GM12865 (cell line): Measurements from ENCODE around the gene APOBEC3F.
"Not testable (repeated sequence)": the region's sequence is repeated elsewhere in the genome, so short reads cannot be mapped to it uniquely, and the experiment has no call there.

ENCODE experiments used
- DNase-seq: peaks from one replicate; pipeline ENCODE4 v3.0.0; 2010; ENCODE audit warnings: low read depth
- H3K4me3 ChIP-seq: 2 replicates; pipeline ENCODE4 v1.5.1; 2011; ENCODE audit warnings: mild to moderate bottlenecking, low read depth, low read length, control low read depth
- CTCF ChIP-seq: IDR thresholded peaks from 2 replicates; pipeline ENCODE4 v1.5.1; 2011; ENCODE audit warnings: low read length, control low read depth, low read depth, inconsistent platforms; ENCODE audit not compliant: insufficient read depth; ENCODE audit errors: missing control alignments

Gene APOBEC3F

GRCh38 chr22:39030705-39031104 lies 10.0 kb upstream of the APOBEC3F start:
- H3K4me3 ChIP-seq: no peak overlapping the region
- no peak for DNase-seq
- no peak for TF ChIP-seq CTCF

DNA sequence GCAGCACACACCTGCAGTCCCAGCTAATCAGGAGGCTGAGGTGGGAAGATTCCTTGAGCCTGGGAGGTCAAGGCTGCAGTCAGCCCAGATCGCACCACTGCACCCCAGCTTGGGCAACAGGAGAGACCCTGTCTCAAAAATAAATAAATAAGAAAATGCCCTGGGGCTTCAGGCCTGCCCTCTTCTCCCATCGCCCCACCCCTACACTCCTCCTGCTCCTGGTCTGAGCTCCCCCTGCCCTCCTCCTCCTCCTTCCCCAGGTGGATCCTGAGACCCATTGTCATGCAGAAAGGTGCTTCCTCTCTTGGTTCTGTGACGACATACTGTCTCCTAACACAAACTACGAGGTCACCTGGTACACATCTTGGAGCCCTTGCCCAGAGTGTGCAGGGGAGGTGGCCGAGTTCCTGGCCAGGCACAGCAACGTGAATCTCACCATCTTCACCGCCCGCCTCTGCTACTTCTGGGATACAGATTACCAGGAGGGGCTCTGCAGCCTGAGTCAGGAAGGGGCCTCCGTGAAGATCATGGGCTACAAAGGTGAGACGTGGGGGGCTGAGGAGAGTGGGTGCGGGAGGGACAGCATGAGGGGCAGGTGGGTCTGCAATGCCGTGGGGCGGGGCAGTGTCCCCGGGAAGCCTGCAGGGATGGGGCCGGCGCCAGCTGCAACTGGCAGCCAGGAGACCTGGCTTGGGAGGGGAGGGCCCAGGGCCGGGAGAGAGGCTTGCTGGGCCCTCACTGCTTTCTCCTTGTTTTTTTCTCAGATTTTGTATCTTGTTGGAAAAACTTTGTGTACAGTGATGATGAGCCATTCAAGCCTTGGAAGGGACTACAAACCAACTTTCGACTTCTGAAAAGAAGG lies 9.0 kb upstream of the APOBEC3F start:
- not testable (repeated sequence) for DNase-seq, H3K4me3 ChIP-seq

GRCh38 chr22:39037071-39037470 lies 3.6 kb upstream of the APOBEC3F start:
- DNase-seq, H3K4me3 ChIP-seq: not testable (repeated sequence)

- DNase-seq: no peak
- H3K4me3 ChIP-seq: 0 out of 2 replicates have a peak overlapping the region, but pooled peaks have one; percentile 99
- no peak for TF ChIP-seq CTCF
Measured at GRCh38 chr22:39039306-39040126, 1.1 kb upstream of the APOBEC3F start.

GRCh38 chr22:39040155-39040537 lies 518 bp upstream of the APOBEC3F start:
- DNase-seq: not testable (repeated sequence)
- H3K4me3 ChIP-seq: peak overlapping the region; percentile 99

DNA sequence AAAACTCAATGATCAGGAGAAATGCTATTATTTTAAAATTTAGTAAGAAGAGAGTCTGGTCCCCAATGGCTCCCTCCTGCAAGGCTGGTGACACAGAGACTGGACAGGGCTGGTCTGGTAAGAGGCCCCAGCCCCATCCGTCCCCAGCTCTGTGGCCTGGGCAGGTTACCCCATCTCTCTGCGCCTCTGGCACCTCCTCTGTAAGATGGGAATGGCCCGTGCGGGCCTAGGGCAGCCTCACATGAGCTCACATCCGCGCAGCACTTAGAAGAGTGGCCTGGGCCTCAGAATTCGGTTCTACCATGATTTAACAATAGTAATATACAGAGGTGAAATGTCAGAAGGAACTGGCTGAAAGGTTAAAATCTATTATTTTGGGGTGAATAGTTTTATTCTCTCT lies 1.2 kb downstream of the APOBEC3F start:
- no peak for TF ChIP-seq CTCF
- DNase-seq: no peak
- peak overlapping the region; percentile 99 for H3K4me3 ChIP-seq

DNA sequence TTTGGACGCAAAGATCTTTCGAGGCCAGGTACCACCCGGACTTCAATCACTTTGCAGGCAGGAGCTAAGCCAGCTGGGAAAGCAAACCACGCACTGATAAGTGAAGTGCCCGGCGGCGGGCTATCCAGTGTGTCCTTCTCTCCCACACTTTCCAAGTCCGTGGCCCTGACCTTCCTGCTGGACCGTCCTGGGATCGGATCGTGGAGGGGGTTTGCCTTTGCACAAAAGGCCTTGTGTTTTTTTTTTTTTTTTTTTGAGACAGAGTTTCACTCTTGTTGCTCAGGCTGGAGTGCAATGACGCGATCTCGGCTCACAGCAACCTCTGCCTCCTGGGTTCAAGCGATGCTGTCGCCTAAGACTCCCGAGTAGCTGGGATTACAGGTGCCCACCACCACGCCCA lies 2.4 kb downstream of the APOBEC3F start:
- not testable (repeated sequence) for H3K4me3 ChIP-seq, DNase-seq

GRCh38 chr22:39045136-39045535 lies 4.5 kb downstream of the APOBEC3F start:
- not testable (repeated sequence) for DNase-seq

GRCh38 chr22:39049486-39049885 lies 8.8 kb downstream of the APOBEC3F start:
- not testable (repeated sequence) for H3K4me3 ChIP-seq, DNase-seq

More at GRCh38 chr22:39045136-39045535, 4.5 kb downstream of the APOBEC3F start:
- not testable (repeated sequence) for H3K4me3 ChIP-seq

- H3K4me3 ChIP-seq, DNase-seq: not testable (repeated sequence)
Measured at GRCh38 chr22:39051844-39052495, 11.3 kb downstream of the APOBEC3F start.
